Fibroblast of upper back skin (primary cell): ENCODE data around the gene KNDC1.

Experiments used
- DNase-seq: peaks from one replicate; pipeline ENCODE4 v3.0.0-alpha.2; 2013

KNDC1 gene

DNA sequence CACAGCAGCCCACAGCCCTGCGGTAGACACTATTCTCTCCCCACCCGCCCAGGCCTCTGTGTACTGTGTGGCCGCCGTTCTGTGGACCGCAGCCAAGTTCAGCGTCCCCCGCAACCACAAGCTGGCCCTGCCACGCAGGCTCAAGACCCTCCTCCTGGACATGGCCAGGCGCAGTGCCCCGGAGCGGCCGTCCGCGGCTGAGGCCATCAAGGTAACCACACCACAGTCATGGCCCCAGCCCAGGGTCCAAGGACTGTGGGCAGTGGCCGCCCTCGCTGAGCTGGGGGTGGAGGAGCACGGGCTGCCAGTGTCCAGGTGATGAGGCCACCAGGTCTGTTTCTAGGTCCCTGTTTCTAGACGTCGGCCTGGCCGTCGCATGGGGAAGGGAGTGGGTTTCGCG lies 35.6 kb downstream of the KNDC1 start:
- no peak for DNase-seq

- DNase-seq, result no peak
Measured at GRCh38 chr10:133196221-133196915, 36.3 kb downstream of the KNDC1 start.

GRCh38 chr10:133196936-133197758 lies 37.1 kb downstream of the KNDC1 start:
- no peak for DNase-seq

DNA sequence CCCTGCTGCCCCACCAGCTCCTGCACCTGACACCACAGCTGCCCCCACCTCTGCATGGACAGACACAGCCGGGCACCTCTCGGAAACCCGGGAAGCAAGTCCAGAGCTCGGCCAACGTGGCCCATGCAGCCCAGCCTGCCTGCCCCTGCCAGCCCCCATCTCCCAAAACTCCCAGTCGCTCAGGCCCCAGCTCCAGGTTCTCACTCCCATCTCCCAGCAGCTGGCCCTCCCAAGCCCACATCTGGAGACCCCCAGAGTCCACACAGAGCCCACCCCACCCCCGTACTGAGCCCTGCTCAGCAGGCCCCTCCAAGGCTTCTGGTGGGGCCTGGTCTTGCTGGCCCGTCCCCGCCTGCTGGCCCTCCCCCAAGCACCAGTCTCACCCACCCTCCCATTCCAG lies 37.8 kb downstream of the KNDC1 start:
- DNase-seq, result no peak

- no peak for DNase-seq
Measured at GRCh38 chr10:133198206-133198605, 38.2 kb downstream of the KNDC1 start.

- DNase-seq, result no peak
Measured at GRCh38 chr10:133198621-133199487, 38.8 kb downstream of the KNDC1 start.

DNA sequence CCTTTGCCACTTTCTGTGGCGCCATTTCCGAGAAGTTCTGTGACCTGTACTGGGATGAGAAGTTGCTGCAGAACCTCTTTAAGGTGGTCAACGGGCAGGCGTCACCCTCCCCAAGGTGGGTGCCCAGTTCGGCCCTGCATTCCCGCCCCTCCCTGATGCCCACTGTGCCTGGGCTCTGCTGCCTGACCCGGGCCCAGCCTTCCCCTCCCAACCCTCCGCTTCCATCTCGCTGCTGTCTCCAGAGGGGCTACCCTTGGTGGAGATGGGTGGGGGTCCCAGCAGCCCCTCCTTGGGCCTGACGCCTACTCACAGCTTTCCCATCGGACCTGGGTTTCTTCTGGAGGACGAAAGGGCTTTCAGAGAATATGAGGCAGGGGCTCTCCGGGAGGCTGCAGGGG lies 39.5 kb downstream of the KNDC1 start:
- no peak for DNase-seq

DNA sequence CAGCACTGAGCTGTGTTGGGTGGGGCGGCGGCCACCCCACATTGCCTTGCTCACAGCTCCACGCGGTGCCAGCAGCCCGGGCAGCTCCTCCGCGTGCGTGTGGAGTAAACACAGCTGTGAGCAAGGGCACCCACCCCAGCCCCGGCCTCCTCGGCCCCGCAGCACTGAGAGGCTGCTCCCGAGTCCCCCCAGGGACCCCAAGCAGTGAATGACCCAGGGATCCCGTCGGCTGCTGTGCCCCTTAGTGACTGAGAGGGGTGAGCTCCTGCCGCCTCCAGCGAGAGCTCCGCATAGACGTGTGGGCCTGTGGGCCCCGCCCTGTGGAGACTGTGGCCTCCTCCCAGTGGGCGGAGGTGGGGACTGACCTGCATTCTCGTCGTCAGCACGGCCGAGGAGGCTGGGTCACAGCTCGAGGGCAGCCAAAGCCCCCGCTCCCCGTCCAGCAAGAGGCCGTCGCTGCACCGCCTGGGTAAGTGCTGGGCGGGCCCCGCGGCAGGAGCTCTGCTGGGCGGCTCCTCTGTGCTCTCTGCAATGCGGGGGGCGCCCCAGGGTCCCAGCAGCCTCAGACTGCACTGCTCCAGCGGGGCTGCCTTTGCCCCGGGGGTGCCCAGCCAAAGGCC lies 40.1 kb downstream of the KNDC1 start:
- DNase-seq, result no peak

- no peak for DNase-seq
Measured at GRCh38 chr10:133200621-133201031, 40.6 kb downstream of the KNDC1 start.

- DNase-seq, result no peak
Measured at GRCh38 chr10:133201151-133201947, 41.3 kb downstream of the KNDC1 start.

DNA sequence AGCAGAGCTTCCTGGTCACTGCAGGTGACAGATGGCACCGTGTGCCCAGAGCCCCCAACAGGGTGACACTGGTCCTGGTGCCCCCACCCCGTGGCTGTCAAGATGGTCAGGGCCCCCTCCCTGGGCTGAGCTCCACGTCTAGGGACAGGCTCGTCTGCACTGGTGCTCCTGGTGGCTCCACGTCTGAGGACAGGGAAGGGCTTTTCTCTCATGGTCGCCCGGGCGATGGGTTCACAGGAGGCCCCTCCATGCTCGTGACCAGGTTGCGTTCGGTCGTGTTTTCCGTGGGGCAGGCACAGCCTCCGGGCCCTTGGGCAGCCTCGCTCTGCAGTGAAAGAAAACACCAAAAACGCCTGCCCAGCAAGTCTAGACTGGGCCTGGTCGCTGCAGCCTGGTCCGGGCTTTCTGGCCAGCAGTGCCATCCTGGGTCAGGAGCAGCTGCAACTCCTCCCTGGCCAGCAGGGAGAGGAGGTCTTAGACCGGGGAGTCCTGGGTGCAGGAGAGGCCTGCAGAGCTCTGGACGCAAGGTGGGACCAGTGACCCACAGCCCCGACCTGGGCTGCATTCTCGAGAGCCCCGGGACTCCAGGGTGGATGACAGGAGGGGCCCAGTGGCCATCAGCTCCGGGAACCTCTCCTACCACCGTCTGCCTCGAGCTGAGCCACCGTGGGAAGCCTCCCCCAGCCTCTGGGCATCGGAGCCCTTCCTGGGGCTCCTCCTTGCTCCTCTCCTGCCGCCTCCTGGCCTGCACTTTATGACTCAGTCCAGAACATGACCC lies 42.1 kb downstream of the KNDC1 start:
- DNase-seq, result no peak

DNA sequence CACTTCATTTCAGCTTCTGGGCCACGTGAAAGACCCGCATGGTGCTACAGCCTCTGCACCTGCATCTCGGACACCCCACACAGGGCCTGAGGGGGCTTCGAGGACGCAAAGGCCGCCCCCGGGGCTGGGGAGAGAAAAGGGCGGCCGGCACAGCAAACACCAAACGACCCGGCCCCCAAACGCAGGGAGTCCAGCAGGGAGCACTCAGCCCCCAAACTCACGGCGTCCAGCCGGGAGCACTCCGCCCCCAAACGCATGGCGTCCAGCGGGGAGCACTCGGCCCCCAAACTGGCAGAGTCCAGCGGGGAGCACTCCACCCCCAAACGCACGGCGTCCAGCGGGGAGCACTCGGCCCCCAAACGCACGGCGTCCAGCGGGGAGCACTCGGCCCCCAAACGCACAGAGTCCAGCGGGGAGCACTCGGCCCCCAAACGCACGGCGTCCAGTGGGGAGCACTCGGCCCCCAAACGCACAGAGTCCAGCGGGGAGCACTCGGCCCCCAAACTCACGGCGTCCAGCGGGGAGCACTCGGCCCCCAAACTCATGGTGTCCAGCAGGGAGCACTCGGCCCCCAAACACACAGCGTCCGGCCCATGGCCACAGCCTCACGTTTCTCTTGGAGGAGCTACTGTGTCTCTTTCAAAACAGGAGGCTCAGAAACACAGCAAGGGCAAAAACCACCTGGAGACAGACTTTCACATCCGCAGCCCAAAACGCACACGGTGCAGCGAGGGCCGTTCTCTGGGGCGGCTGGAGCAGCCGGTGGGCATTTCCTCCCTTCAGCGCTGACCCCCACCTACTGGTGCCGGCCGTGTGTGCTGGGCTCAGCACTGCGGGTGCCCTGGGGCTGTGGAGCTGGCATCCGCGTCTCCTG lies 43.0 kb downstream of the KNDC1 start:
- no peak for DNase-seq

- DNase-seq, result no peak
Measured at GRCh38 chr10:133203652-133204195, 43.7 kb downstream of the KNDC1 start.

GRCh38 chr10:133204226-133205015 lies 44.4 kb downstream of the KNDC1 start:
- DNase-seq, result no peak

DNA sequence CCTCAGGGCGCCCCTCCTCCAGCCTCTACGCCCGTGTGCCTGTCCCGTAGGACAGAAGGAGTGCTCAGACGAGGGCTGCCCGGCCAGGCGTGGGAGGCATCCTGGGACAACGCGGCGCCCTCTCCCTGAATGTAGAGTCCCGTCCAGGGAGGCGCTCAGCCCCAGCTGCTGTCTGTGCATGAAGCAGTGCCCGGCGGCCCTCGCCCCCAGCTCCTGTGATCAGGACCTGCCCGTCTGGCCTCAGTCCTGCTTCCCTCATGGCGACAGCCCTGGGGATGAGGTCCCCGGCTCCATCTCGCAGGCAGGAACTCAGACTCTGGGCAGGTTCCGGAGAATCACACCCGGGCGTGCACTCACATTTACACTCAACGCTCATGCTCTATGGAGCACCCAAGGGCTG lies 45.1 kb downstream of the KNDC1 start:
- DNase-seq, result no peak

GRCh38 chr10:133206356-133207040 lies 46.5 kb downstream of the KNDC1 start:
- no peak for DNase-seq

GRCh38 chr10:133207041-133207600 lies 47.1 kb downstream of the KNDC1 start:
- no peak for DNase-seq

DNA sequence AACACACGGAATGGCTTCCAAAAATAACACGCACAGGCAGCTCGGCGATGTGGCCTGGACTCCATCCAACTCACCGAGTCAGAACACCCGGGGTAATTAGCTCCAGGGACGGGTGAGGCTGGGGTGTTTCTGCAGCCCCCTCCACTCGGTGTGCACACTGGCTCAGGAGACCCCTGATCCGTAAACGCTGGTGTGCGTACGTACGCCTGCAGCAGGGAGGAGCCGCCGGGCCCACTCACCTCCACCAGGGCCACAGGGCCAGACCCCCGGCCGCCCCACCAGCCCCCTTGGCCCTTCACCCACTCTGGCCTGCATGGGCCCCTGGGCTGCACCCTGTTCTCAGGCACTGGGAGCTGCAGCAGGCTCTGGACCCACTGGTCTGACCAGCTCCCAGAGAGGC lies 47.6 kb downstream of the KNDC1 start:
- DNase-seq, result no peak
